Glomerular visceral epithelial cell (primary cell): ENCODE measurements around the gene PANK3.
"Not testable (repeated sequence)": the region's sequence is repeated elsewhere in the genome, so short reads cannot be mapped to it uniquely, and the experiment has no call there.

Experiments
- DNase-seq: peaks from one replicate; pipeline ENCODE4 v3.0.0-alpha.2; 2016; ENCODE audit errors: extremely low spot score

The PANK3 gene

GRCh38 chr5:168592014-168592368 is 12.8 kb upstream of the PANK3 start:
- DNase-seq: no peak

GRCh38 chr5:168591302-168592013 is 12.3 kb upstream of the PANK3 start:
- DNase-seq: no peak

- DNase-seq: no peak
These were observed 11.5 kb upstream of the PANK3 start for GRCh38 chr5:168590666-168591065.

GRCh38 chr5:168587987-168588386 is 8.8 kb upstream of the PANK3 start:
- DNase-seq: no peak

- DNase-seq: no peak
These were observed 6.1 kb upstream of the PANK3 start for GRCh38 chr5:168585119-168585856.

- DNase-seq: no peak
These were observed 4.7 kb upstream of the PANK3 start for GRCh38 chr5:168583742-168584482.

GRCh38 chr5:168580814-168581469 is 1.8 kb upstream of the PANK3 start:
- DNase-seq: not testable (repeated sequence)

- no peak for DNase-seq
These were observed 1.0 kb upstream of the PANK3 start for GRCh38 chr5:168580227-168580508.

- DNase-seq: peak; percentile 100
These were observed 489 bp upstream of the PANK3 start for GRCh38 chr5:168579488-168580226.

- DNase-seq: peak; percentile 13
These were observed 1.2 kb downstream of the PANK3 start for GRCh38 chr5:168578006-168578405.

GRCh38 chr5:168575391-168576372 is 3.5 kb downstream of the PANK3 start:
- no peak for DNase-seq

- DNase-seq: not testable (repeated sequence)
These were observed 5.0 kb downstream of the PANK3 start for GRCh38 chr5:168574156-168574555.

GRCh38 chr5:168573663-168574062 is 5.5 kb downstream of the PANK3 start:
- not testable (repeated sequence) for DNase-seq

- DNase-seq: no peak
These were observed 8.5 kb downstream of the PANK3 start for GRCh38 chr5:168570490-168571328.

- no peak for DNase-seq
These were observed 10.4 kb downstream of the PANK3 start for GRCh38 chr5:168568738-168569137.

- DNase-seq: no peak
These were observed 15.2 kb downstream of the PANK3 start for GRCh38 chr5:168563959-168564358.

- no peak for DNase-seq
These were observed 16.9 kb downstream of the PANK3 start for GRCh38 chr5:168562279-168562678.

GRCh38 chr5:168557389-168557788 is 21.8 kb downstream of the PANK3 start:
- DNase-seq: no peak

GRCh38 chr5:168553377-168554130 is 25.6 kb downstream of the PANK3 start:
- DNase-seq: no peak
